SK-N-DZ (cell line): ENCODE measurements around the gene KCNK5.

Experiments
- DNase-seq: peaks from one replicate; pipeline ENCODE4 v3.0.0-alpha.2; 2015; ENCODE audit warnings: low spot score

The KCNK5 gene

DNA sequence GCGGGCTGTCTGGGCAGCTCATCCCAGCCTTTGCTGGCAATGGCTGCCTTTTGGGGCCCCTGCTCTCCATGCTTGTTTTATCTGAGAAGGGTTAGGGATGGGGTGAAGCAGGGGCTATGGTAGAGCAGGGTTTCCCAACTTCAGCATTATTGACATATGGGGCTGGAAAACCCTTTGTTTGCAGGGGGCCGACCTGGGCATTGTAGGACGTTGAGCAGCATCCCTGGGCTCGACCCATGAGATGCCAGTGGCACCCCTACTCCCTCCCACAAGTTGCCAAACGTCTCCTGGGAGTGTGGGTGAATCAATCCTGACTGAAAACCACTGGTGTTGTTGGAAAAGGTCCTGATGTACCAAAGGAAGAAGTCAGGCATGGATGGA, 56.9 kb downstream of the KCNK5 start:
- no peak for DNase-seq

DNA sequence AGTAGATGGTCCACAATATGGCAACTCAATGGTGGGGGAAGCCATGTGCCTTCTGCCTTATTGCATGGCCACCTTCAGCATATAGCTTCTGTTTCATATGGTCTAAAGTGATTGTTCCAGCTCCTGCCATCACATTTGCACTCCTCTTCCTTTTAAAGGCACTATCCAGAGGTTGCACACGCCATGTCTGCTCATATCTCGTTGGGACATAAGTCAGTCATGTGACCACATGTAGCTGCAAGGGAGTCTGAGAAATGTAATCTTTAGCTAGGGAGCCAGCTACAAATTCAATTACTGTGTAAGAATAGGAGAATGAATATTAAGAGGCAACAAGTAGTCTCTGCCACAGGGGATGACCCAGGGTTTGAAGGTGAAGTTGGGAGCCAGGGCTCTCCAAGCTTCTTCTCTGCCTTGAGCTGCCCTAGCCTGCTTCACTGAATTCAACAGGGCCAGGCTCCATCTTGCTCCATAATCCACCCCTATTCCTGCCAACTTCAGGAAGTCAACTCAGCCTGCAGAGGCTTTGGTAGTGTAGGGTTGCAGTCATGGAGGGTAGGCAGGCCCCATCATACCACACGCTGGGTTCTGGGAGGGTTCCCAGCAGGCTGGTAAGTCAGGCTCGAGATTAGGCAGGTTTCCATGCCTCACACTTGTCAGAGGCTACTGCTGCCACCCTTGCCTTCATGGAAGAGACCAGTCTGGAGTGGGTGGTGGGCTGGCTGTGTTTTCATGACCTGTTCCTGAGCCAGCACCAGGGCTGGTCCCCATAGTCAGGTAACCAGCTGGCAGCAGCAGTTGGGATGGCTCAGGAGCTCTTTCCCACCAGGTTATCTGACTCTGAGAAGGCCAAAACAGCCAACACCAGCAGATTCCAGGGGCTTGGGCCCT, 57.5 kb downstream of the KCNK5 start:
- no peak for DNase-seq

DNA sequence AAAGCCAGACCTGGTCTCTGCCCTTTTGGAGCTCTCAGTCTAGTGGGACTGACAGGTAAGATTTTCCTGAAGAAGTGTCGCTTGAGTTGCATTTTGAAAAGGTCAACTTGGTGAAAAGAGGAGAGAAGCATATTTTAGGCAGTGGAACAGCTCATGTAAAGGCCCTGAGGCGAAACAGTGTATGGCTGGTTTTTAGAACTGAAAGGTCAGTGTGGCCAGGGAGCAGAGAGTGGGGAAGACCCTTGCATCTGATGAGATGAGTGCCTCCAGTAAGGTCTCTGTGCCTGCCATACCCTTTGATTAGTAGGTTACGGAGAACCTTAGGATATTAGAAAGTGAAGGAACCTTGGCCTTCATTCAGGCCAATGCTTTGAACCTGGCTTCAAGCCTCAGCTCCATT, 58.4 kb downstream of the KCNK5 start:
- DNase-seq = no peak

DNA sequence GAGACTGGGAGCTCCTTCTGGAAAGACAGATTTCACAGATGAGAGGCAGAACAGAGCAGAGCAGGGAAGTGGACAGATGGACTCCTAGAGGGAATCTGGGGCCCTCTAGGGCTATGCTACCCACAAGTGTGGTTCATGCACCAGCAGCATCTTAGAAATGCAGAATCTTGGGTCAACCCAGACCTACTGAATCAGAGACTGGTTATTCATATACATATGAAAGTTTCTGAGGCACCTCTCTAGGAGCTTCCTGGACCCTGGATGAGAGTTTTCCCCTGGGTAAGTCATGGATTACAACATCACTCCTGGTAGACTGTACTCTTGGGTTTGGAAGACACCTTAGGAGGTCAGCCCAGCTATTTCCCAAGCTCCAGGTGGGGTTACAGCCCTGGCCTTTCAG, 58.9 kb downstream of the KCNK5 start:
- DNase-seq = no peak

DNA sequence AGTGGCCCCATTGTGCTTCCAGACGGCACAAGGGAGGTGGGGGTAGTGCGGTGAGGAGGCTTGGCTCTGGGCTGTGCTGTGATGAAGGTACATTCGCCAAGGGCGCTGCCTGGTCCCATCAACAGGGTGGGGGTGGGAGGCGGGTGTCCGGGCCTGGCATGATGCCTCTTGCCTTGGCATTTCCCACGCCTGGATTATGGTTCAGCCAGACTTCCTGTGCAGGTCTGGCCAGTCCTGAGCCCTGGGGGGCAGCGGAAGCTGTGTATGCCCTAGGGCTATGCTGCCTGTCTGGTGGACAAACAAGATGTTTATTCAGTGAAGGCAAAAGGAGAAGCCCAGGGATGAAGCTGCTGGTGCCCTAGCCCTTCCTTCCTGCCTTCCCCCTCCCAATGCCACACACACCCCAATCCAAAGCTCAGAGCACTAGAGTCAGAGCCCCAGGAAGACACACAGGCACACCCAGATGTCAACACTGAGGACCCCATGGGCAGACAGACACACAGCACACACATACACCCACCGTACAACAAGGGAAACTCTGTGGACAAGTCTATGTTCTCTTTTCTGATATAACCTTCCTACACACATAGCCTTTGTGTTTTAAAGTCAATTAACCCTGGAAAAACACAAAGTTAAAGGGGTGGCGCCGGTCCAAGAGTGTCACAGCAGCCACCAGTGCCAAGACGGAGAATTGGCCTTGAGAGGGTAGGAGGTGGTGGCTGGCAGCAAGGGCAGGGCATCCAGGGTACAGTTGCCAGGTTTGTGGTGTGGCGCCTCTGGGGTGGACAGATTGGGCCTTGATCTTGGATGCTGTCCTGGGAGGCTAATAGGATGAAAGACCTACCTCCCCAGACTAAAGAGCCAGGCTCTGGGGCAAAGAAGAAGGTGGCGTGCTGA, 59.6 kb downstream of the KCNK5 start:
- DNase-seq = no peak

DNA sequence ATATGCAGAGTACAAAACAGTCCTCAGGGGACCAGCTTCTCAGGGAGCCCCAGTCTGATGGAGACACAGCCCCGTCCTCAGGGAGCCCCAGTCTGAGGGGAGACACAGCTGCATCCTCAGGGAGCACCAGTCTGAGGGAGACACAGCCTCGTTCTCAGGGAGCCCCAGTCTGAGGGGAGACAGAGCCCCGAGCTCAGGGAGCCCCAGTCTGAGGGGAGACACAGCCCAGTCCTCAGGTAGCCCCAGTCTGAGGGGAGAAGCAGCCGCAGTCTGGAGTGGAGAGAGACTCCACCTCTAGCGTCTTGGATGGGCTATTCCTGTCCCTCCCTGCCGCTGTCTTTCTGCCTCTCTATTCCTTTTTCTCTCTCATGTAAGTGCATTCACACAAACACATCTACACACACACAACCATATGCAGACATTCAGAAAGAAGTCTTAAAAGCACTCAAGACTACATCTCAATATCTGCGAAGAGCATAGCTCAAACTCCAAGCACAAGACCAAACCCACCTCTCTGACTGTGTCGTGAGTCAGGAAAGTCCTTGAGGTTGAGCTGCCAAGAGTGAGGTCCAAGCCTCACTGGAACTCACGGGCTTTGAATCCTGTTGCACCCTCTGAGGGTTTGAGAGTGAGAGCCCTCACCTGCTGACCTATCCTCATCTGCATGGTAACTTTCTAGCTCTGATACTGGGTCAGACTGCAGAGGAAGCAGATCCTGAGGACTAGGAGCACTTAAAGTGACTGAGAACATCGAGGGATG, 61.2 kb downstream of the KCNK5 start:
- DNase-seq = no peak

DNA sequence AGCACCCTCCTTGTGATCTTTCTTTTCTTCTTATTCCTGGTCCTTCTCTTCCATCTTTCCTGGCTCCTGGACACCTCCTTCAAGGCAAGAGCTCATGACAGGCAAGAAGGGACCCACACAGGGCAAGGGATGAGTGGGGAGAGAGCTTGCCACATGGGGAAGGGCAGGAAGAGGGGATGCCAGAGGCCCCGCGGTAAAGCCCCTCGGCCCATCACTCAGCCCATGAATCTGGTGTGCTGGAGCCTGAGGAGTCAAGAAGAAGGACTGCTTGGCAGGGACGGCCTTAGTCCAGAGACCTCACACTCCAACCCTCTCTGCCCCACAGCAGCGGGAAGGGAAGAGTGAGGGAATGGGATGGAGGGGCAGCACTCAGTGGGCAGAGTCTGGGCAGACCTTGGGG, 62.0 kb downstream of the KCNK5 start:
- no peak for DNase-seq

DNA sequence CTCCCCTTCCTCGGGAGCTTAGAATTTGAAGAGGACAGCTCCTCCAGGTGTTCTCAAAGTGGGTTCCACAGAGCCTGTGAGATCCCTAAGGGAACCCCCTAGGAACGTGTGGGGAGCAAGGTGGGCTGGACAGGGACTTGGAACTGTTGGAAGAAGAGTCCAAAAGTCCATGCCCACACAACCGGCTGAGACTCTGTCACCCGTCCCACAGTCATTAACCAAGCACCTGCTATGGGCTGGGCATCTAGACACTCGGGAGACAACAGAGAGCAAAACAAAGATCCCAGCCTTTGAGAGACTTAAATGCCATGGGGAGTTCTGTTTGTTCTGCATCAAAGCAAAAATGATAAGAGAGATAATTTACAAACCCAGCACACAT, 62.4 kb downstream of the KCNK5 start:
- no peak for DNase-seq

DNA sequence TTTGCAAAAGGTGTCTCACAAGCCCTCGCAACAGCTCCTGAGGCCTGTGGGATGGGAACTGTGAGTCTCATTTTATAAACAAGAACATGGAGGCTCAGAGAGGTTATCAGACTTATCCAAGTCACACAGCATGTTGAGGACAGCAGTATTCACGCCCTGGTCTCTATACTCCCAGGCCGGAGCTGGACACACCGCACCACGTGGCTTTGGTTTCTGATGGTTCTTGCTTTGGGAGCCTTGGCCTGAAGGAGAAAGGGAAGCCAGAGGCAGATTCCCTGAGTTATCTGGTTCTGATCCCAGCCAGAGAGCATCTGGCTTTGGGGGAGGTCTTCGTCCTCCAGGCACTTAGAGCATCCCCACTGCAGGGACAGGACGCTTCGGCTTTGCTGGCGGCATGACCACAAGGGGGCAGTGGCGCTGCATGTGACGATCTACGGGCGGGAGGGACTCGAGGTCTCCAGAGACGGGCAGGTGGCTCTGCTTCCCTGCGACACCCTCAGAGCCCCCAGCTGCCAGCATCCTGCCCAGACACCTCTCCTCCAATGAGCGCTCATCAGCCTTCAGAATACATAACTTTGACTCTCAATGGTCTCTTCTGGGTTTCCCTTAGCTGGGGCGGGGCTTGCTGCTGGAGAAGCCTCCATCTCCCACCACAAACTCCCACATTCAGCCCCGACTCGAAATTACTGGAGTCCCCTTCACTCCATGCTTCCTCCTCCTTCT, 62.9 kb downstream of the KCNK5 start:
- peak; percentile 79 for DNase-seq

DNA sequence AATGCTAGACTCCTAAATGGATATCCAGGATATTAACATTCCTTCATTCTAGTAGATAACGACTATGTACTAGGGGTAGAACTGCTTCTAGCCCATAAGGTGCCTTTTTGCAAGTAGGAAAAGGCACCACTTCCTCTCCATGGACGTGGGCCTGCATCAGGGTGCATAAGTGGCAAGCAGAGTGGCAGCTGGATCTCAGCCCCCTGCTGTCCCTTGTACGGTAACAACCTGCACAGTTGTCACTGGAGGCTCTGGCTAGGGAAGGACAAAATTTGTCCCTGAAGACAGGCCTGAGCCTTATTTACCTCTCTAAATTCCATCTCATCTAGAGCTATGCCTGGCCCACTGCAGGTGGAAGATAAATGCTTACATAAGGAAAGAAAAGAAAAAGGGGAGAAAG, 71.8 kb downstream of the KCNK5 start:
- DNase-seq = no peak

DNA sequence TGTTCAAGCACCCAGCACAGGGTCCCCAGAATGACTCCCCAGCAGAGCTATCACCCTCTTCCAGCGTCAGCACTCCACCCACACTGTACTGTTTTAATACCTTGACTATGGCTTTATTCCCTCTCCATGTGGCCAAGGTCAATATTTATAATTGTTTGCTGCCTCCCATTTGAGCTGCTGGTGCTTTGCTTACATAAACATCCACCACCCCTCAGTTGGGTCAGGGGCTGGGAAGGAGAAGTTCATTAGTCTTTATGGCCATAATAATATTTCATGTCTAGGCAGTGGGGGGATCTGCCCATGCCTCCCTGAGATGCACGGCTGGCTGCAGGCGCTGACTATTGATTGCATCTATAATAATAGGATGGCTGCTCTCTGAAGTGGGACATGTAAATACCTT, 72.5 kb downstream of the KCNK5 start:
- DNase-seq = no peak

DNA sequence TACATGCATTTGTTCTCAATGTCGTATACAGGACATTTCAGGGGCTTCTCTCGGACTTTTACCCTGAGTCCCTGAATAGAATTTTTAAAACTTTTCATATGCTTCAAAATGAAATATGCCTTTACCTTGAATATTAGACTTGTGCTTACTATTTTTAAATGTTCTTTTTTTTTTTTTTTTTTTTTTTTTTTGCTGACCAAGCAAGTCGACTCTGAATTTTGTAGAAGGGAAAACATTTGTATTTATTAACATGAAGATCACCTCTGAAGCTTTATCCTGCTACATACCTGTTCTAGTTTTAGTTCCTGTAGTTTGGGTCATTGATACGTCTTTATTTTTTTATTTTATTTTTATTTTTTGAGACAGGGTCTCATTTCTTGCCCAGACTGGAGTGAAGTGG, 74.6 kb downstream of the KCNK5 start:
- no peak for DNase-seq

DNA sequence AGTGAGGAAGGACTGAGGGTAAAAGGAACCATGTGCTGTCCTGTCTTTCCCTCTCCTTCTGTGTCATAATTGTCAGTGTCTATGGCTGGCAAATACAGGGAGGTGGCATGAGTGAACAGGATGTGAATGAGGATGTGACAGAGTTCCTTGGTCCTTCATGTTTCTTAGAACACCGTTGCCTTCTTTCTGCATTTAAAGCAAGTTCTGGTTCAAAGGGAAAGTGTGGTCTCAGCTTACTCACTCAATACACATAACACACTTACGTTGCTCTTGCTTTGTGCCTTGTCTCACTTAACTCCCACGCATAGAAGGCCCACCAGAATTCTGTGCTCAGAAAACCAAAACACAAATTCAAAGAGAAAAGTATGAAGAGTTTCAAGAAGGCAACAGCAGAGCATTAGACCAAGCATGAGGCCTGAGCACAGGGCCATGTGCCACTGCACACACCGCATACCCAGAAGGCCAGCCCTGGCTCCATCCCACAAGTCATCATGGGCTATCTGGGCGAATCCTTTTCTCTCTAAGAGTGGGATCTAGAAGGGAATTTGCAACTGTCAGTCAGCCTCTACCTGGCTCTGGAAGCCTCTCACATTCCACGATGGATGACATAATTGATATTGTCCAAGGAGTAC, 75.4 kb downstream of the KCNK5 start:
- DNase-seq = no peak

DNA sequence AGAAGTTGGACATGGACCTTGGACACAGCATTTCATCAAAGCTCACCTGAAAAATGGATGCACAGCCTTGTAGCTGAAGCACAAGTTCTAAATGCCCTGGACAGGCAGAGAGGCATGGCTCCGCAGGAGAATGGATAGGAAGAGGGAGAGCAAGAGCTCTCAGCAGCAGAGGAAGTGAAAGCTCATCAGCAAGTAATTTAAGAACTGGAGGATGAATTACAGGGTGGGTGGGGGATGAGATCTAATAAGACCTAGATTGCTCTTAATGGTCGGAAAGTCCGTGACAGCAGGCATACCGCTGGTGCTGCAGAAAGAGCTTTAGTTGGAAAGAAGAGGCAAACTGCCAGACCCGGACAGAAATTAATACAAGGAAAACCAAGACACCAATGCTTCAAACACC, 77.0 kb downstream of the KCNK5 start:
- DNase-seq = no peak

DNA sequence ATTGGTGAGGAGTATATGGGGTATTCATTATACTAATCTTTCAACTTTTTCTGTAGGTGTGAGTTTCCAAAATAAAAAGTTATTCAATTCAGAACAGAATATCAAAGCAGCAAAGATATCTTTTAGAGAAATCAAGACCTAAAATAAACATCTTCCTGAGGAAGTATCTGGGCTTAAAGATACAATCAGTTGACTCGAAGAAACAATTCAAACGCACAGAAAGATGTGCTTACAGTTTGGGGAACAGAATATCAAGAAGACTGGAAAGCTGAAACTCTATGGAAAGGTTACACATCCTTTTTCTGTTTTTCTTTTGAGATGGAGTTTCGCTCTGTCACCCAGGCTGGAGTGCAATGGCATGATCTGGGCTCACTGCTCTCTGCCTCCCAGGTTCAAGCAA, 78.1 kb downstream of the KCNK5 start:
- DNase-seq = no peak

DNA sequence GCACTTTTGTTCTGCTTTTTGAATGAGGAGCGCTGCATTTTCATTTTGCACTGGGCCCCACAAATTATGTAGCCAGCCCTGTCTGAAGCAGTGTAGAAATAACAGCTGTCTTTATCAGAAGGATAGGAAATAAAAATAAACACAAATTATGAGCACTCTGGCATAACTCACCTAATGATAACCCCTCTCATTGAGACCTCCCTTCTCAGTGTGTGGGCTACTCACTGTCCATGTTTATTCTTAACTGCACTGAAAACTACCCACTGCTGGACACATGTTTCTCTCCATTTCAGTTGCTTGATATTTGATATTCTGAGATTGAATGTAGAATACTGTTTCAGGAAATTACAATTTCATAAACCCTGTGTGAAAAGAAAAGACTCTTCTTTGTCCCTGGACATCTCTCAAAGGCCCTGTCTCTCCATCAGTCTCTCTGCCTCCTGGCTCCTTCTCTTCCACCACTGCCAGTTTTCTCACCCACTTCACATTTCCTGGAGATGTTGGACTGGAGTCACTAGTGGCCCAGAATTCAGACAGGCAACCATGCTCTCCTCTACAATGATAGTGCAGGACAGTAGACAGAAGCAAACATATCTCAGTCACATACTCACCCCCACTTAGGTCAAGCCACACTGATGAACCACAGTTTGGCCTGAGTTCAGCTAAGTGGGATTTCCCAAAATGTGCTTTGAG, 84.6 kb downstream of the KCNK5 start:
- no peak for DNase-seq

DNA sequence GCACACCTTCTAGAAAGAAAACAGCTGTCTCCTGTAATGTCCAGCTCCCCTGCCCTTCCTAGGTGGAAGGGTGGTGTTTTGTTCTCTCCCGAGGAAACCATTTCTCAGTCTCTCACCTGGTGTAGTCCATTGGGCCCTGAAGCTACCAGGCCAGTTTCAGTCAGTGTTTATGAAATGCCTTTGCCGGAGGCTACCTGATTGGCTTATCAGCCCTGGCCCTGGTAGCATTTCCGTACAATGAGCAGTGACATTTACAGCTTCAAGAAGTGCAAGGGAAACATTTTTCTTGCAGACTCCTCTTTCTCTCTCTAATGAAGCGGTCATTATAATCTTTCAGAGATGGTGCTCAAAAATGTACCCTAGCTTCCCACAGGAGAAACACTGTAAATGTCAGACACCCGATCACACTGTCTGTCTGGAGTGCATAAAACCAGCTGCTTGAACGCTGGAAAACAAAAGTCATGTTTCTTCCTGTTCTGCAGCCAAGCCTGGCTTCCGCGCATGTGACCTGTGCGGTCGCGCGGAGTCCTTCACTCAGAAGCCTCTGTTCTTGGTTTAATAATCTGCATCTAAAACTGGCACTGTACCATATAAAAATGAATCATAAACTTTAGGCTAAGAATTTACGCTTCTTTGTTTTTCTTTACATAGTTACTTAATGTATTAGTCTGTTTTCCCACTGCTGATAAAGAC, 85.9 kb downstream of the KCNK5 start:
- no peak for DNase-seq

DNA sequence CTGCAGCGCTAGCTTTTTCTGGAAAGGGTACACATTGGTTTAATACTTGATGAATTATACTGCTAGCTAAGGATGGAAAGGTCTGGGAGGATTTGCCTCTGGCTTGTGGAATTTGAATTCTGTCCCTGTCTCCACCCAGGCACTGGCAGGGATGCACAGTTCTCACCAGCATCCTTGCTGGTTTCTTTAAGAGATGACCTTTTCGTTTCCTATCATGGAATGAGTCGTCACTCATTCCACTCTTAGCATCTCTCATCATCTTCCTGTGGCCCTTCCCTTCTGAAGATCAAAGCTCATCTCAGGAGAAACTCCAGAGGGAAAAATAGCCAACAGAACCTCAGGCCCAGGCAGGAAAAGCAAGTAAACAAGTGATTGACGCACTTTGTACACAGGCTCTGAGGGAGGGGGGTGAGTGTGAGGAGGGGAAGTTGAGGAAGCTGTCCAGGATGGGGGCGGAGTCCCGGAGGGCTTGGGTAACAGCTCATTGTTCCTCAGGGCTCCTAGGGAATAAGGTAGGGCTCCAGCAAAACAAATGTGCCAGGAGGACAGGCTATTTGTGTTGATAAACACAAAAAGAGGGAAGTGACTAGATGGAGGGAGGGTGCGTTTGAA, 88.6 kb downstream of the KCNK5 start:
- no peak for DNase-seq
